ENCODE measurements around the gene LMAN1L.

DNA sequence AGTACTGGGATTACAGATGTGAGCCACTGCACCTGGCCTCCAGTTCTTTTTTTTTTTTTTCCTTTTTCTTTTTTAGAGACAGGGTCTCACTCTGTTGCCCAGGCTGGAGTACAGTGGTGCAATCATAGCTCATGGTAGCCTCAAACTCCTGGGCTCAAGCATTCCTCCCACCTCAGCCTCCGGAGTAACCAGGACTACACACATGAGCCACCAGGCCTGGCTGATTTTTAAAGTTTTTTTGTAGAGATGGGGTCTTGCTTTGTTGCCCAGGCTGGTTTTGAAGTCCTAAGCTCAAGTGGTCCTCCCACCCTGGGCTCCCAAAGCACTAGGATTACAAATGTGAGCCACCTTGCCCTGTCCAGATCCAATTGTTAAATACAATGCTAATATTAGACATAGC is 43.9 kb downstream of the LMAN1L start:
- TF ChIP-seq EZH2 (IDR thresholded peaks at IDR 0.05; ENCODE audit: insufficient read depth, poor library complexity, severe bottlenecking) (no peak), EZH2phosphoT487 (IDR thresholded peaks at IDR 0.05; ENCODE audit: insufficient read depth, low read depth) (no peak)

All from GM23248 (cell line).